HG02884 (cell line): ENCODE measurements around the gene SLC46A1.

Source experiments
- ATAC-seq: cut with Tn5 transposase; IDR thresholded peaks from one replicate; pipeline ENCODE4 v1.9.1; 2021; ENCODE audit warnings: mild to moderate bottlenecking, moderate library complexity; ENCODE audit not compliant: unreplicated experiment

Gene SLC46A1

GRCh38 chr17:28404461-28404811 lies 1.6 kb downstream of the SLC46A1 start:
- no peak for ATAC-seq

- no peak for ATAC-seq
Measured at GRCh38 chr17:28404007-28404406, 2.0 kb downstream of the SLC46A1 start.

GRCh38 chr17:28402844-28403243 lies 3.2 kb downstream of the SLC46A1 start:
- no peak for ATAC-seq

- ATAC-seq: no peak
Measured at GRCh38 chr17:28402224-28402630, 3.8 kb downstream of the SLC46A1 start.

- ATAC-seq: no peak
Measured at GRCh38 chr17:28399808-28400207, 6.2 kb downstream of the SLC46A1 start.

GRCh38 chr17:28398280-28398981 lies 7.6 kb downstream of the SLC46A1 start:
- ATAC-seq: no peak

- ATAC-seq: no peak
Measured at GRCh38 chr17:28397687-28398279, 8.2 kb downstream of the SLC46A1 start.

- no peak for ATAC-seq
Measured at GRCh38 chr17:28397275-28397674, 8.7 kb downstream of the SLC46A1 start.

- ATAC-seq: no peak
Measured at GRCh38 chr17:28396635-28397239, 9.3 kb downstream of the SLC46A1 start.

- ATAC-seq: no peak
Measured at GRCh38 chr17:28395968-28396367, 10.0 kb downstream of the SLC46A1 start.

- ATAC-seq: no peak
Measured at GRCh38 chr17:28395426-28395825, 10.6 kb downstream of the SLC46A1 start.

GRCh38 chr17:28394337-28395116 lies 11.5 kb downstream of the SLC46A1 start:
- no peak for ATAC-seq

GRCh38 chr17:28392491-28392890 lies 13.5 kb downstream of the SLC46A1 start:
- no peak for ATAC-seq

GRCh38 chr17:28391401-28391800 lies 14.6 kb downstream of the SLC46A1 start:
- ATAC-seq: no peak

- no peak for ATAC-seq
Measured at GRCh38 chr17:28390984-28391383, 15.0 kb downstream of the SLC46A1 start.

GRCh38 chr17:28390563-28390962 lies 15.4 kb downstream of the SLC46A1 start:
- no peak for ATAC-seq

- ATAC-seq: no peak
Measured at GRCh38 chr17:28390141-28390540, 15.9 kb downstream of the SLC46A1 start.

GRCh38 chr17:28388106-28388505 lies 17.9 kb downstream of the SLC46A1 start:
- ATAC-seq: no peak

GRCh38 chr17:28386391-28386790 lies 19.6 kb downstream of the SLC46A1 start:
- ATAC-seq: no peak

- ATAC-seq: no peak
Measured at GRCh38 chr17:28385406-28385805, 20.6 kb downstream of the SLC46A1 start.

- ATAC-seq: no peak
Measured at GRCh38 chr17:28385037-28385400, 21.0 kb downstream of the SLC46A1 start.
